Tibial nerve (tissue), 4 donors: ENCODE results near the gene GIMAP8.

ENCODE experiments used
- EP300 ChIP-seq, 2 donors: sonication (generic); formaldehyde crosslinking; IDR thresholded peaks; one replicate each; pipeline ENCODE4 v1.6.1; 2017; ENCODE audit warnings: antibody characterized with exemption in 2 of 2, mild to moderate bottlenecking in 1 of 2
- TF ChIP-seq, protein P1 (sequence below), 5 experiments: fragments of 200-600 bp in 3 of 5; fragments of 450-650 bp in 2 of 5; sonication (generic) in 3 of 5; IDR thresholded peaks; one replicate each; pipeline ENCODE4 v1.5.1; 2016 to 2019; ENCODE audit warnings: antibody characterized with exemption in 5 of 5, mild to moderate bottlenecking in 3 of 5, moderate library complexity in 2 of 5

DNA sequence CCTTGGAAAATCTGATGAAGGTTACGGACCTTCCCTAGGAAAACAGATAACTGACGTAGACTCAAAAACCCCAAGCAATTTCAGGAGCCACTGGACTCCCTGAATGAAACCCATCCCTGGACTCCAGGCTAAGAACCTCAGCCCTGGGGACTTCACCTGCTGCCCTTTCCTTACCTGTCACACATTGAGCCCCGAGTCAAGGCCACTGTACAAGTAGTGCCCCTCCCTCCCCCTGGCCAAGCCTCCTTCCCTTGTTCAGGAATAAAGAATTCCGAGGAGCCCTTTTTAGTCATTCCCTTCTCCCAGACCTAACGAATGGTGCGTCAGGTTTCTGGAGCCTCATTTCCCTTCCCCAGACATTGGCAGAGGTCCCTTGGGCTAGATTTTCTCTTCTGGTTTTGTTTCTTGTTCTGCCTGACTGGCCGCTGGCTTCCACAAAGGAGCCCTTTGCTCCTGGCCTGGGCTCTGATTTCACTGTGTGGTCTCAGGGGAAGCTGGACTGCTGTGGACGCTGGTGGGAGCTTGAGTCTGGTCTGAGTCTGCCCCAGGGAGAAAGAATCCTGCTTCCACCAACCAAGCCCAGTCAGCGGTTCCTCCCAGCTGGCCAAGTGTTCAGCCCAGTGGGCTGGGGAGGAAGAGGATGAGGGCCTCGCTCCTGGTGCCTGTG, 39.6 kb upstream of the GIMAP8 start:
- TF ChIP-seq, protein P1, sequence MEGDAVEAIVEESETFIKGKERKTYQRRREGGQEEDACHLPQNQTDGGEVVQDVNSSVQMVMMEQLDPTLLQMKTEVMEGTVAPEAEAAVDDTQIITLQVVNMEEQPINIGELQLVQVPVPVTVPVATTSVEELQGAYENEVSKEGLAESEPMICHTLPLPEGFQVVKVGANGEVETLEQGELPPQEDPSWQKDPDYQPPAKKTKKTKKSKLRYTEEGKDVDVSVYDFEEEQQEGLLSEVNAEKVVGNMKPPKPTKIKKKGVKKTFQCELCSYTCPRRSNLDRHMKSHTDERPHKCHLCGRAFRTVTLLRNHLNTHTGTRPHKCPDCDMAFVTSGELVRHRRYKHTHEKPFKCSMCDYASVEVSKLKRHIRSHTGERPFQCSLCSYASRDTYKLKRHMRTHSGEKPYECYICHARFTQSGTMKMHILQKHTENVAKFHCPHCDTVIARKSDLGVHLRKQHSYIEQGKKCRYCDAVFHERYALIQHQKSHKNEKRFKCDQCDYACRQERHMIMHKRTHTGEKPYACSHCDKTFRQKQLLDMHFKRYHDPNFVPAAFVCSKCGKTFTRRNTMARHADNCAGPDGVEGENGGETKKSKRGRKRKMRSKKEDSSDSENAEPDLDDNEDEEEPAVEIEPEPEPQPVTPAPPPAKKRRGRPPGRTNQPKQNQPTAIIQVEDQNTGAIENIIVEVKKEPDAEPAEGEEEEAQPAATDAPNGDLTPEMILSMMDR (IDR thresholded peaks at IDR 0.05), result no peak
- no peak for TF ChIP-seq EP300 (IDR thresholded peaks at IDR 0.05)
